ENCODE data around the gene AMY1A.
"Not testable (repeated sequence)": the region's sequence is repeated elsewhere in the genome, so short reads cannot be mapped to it uniquely, and the experiment has no call there.

AMY1A gene

GRCh38 chr1:103655460-103655859 is at the start of gene AMY1A:
AMY1A (plus strand) TSS chr1:103655760; CDS start chr1:103656331, 571 bp downstream.
- not testable (repeated sequence) for DNase-seq (ENCODE audit: extremely low read depth, low read depth)

DNA sequence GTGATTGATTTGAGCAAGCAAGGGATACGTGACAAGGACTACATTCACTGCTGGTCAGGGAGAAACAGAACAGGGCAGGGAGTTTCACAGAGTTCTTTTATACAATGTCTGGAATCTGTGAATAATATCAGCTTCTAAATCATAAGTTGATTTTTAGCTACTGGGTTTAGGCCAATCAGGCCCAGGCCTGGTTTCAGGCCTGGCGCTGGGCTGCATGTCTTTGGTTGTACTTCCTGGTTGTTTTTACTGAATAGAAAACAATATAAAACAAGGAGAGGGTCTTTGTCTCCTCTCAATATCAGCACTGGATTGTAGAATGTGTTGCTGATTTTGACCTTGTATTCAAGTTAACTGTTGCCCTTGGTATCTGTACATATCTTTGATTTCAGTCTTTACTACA is 39.2 kb upstream of the AMY1A start:
- no peak for DNase-seq (ENCODE audit: extremely low read depth, low read depth)
- TF ChIP-seq, protein P1, sequence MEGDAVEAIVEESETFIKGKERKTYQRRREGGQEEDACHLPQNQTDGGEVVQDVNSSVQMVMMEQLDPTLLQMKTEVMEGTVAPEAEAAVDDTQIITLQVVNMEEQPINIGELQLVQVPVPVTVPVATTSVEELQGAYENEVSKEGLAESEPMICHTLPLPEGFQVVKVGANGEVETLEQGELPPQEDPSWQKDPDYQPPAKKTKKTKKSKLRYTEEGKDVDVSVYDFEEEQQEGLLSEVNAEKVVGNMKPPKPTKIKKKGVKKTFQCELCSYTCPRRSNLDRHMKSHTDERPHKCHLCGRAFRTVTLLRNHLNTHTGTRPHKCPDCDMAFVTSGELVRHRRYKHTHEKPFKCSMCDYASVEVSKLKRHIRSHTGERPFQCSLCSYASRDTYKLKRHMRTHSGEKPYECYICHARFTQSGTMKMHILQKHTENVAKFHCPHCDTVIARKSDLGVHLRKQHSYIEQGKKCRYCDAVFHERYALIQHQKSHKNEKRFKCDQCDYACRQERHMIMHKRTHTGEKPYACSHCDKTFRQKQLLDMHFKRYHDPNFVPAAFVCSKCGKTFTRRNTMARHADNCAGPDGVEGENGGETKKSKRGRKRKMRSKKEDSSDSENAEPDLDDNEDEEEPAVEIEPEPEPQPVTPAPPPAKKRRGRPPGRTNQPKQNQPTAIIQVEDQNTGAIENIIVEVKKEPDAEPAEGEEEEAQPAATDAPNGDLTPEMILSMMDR (IDR thresholded peaks at IDR 0.05; ENCODE audit: low read depth, low read length): no peak

DNA sequence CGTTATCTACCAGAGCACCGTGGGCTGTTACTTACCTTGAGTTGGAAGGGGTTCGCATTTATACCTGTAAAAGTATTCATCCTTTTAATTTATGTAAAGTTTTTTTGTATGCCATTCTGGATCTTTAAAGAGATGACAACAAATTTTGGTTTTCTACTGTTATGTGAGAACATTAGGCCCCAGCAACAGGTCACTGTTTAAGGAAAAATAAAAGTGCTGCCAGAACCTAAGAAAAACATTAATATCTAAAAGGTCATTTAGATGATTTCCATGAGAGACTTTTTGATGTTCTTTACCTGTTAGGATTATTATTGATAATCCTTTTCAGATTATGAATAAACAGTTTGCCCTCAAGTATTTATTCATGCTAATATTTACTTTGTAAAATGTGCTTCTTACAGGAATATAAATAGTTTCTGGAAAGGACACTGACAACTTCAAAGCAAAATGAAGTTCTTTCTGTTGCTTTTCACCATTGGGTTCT is 38.5 kb upstream of the AMY1A start, which contains the start of gene AMY2A:
Gene AMY2A (plus strand): TSS at position 434 of the 484 bp plus-strand sequence. CDS start 14 bp downstream, at position 448.
- not testable (repeated sequence) for DNase-seq (ENCODE audit: extremely low read depth, low read depth)

GRCh38 chr1:103627436-103627835 is 28.1 kb upstream of the AMY1A start:
- DNase-seq (ENCODE audit: extremely low read depth, low read depth): not testable (repeated sequence)

DNA sequence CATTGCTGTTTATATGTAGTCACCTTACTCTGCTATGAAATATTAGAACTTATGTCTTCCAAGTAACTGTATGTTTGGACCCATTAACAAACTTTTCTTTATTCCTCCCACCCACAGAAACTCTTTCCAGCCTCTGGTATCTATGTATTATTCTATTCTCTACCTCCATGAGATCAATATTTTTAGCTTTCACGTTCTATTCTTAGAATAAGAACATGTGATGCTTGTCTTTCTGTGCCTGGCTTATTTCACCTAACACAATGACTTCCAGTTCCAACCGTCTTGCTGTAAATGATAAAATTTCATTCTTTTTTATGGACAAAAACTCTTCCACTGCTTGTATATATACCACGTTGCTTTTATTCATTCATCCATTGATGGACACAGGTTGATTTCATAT is 14.4 kb upstream of the AMY1A start:
- not testable (repeated sequence) for DNase-seq (ENCODE audit: extremely low read depth, low read depth)

DNA sequence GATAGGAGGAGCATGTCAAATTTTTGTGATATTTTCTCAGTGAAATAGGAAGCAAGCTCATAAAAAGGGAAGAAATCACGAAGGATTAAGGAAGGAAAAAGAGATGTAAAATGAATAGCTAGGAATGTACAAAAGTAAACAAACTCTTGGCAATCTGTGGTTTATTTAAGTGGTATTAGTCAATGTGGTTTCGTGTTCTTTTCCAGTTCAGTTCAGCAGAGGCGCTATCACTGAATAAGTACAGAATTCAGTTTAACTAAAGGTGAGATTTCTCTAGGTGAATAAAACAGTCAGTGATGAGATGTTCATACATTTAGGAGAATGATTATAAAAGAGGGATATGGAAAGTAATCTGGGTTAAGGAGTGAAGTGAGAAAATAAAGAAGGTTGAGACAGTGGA is 11.7 kb upstream of the AMY1A start:
- not testable (repeated sequence) for DNase-seq (ENCODE audit: extremely low read depth, low read depth)

DNA sequence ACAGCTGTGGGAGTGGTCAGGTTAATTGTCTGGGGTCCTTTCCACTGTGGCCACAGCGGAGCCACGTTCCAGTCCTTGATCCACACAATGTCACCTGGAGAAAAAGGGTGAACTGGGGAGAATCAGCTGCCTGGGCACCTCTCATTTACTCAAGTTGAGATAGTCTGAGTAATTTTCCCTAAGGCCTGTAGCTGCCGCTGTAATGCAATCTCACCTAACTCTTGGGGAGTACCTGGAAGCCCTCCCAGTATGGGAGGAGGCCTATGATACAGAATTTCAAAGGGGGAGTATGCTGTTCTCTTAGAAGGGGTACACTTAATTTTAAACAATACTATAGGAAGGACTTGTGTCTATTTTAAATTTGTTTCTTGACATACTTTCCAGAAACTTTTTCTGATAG is 5.3 kb upstream of the AMY1A start:
- DNase-seq (ENCODE audit: extremely low read depth, low read depth): not testable (repeated sequence)

DNA sequence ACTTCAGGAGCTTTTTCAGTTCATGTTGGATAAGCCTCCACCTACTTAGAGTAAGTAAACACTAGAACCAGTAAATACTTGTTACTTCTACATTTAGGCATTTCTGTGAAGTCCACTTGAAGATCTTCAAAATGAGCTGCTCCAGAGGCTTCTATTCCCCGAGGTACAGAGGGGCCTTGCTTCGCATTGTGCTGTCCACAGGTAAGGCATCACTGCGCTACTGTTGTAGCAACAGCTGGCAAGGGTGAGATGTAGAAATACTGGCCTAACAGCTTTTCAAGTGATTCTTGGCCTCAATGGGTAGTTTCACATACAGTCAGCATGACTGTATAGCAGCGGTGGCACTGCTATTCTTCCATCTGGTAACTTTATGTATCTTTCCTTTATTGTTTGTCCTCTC is 4.7 kb upstream of the AMY1A start:
- not testable (repeated sequence) for DNase-seq (ENCODE audit: extremely low read depth, low read depth)

DNA sequence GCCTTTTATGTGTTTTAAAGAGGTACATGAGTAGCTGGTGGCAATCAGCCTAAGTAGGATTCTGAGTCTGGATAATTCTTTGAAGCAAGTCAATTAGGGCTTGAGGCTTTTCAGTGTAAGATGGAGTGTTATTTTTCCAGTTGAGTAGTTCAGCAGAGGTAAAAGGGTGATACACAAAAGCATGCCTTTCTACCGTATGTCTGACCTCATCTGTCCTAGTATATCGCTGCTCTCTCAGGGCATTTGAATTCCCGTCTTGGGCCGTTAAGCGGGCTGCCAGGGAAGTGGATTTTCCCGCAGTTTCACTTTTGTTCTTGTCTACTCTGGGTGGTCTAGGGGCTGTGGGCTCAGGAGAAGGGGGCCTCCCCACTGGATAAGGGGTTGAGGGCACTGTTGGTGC is 1.4 kb upstream of the AMY1A start:
- not testable (repeated sequence) for DNase-seq (ENCODE audit: extremely low read depth, low read depth)

DNA sequence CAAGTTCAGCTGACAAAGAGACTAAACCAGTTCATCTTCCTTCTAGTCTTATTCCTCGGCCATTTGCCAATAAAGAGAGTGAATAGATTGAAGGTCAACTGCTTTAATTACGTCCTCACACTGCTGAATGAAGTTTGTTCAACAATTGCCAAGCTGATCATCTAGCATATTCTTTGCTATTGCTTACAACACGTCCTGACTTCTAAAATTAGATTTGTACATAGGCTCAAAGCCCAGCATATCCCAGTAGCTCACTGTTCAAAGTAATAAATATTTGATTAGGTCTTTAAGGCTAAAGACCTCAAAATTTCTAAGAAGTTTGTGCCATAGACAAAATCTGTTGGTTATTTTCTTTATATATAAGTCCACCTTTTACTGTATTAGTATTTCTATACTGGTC is 20.8 kb downstream of the AMY1A start:
- DNase-seq (ENCODE audit: extremely low read depth, low read depth): not testable (repeated sequence)

GRCh38 chr1:103696110-103696509 is 40.5 kb downstream of the AMY1A start, which contains the start of gene AMY1B:
AMY1B (minus strand) TSS chr1:103696210; CDS start chr1:103695639, 571 bp downstream.
- not testable (repeated sequence) for DNase-seq (ENCODE audit: extremely low read depth, low read depth)

GRCh38 chr1:103697430-103697829 is 41.9 kb downstream of the AMY1A start:
- not testable (repeated sequence) for DNase-seq (ENCODE audit: extremely low read depth, low read depth)

GRCh38 chr1:103700669-103701068 is 45.1 kb downstream of the AMY1A start:
- not testable (repeated sequence) for DNase-seq (ENCODE audit: extremely low read depth, low read depth)

DNA sequence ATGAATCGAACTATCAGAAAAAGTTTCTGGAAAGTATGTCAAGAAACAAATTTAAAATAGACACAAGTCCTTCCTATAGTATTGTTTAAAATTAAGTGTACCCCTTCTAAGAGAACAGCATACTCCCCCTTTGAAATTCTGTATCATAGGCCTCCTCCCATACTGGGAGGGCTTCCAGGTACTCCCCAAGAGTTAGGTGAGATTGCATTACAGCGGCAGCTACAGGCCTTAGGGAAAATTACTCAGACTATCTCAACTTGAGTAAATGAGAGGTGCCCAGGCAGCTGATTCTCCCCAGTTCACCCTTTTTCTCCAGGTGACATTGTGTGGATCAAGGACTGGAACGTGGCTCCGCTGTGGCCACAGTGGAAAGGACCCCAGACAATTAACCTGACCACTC is 45.7 kb downstream of the AMY1A start:
- not testable (repeated sequence) for DNase-seq (ENCODE audit: extremely low read depth, low read depth)

DNA sequence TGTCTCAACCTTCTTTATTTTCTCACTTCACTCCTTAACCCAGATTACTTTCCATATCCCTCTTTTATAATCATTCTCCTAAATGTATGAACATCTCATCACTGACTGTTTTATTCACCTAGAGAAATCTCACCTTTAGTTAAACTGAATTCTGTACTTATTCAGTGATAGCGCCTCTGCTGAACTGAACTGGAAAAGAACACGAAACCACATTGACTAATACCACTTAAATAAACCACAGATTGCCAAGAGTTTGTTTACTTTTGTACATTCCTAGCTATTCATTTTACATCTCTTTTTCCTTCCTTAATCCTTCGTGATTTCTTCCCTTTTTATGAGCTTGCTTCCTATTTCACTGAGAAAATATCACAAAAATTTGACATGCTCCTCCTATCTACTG is 52.1 kb downstream of the AMY1A start:
- not testable (repeated sequence) for DNase-seq (ENCODE audit: extremely low read depth, low read depth)

- DNase-seq (ENCODE audit: extremely low read depth, low read depth): not testable (repeated sequence)
Observed at GRCh38 chr1:103710381-103710780, 54.8 kb downstream of the AMY1A start.
